ENCODE data around the gene PTPRN2.

The PTPRN2 gene

GRCh38 chr7:158028290-158028941, 559.2 kb downstream of the PTPRN2 start:
- DNase-seq (ENCODE audit: low read depth): no peak
- H3K4me3 ChIP-seq (ENCODE audit: low read depth, low read length): no peak overlapping the region
- TF ChIP-seq CTCF (conservative IDR thresholded peaks at IDR 0.05; ENCODE audit: low read depth, low read length): no peak

- no peak for DNase-seq (ENCODE audit: low read depth)
- no peak overlapping the region for H3K4me3 ChIP-seq (ENCODE audit: low read depth, low read length)
- TF ChIP-seq CTCF (conservative IDR thresholded peaks at IDR 0.05; ENCODE audit: low read depth, low read length): no peak
Measured at GRCh38 chr7:158027646-158028045, 560.0 kb downstream of the PTPRN2 start.

- no peak for DNase-seq (ENCODE audit: low read depth)
- no peak overlapping the region for H3K4me3 ChIP-seq (ENCODE audit: low read depth, low read length)
- no peak for TF ChIP-seq CTCF (conservative IDR thresholded peaks at IDR 0.05; ENCODE audit: low read depth, low read length)
Measured at GRCh38 chr7:158026636-158027265, 560.9 kb downstream of the PTPRN2 start.

GRCh38 chr7:158025686-158026600, 561.7 kb downstream of the PTPRN2 start:
- no peak for TF ChIP-seq CTCF (conservative IDR thresholded peaks at IDR 0.05; ENCODE audit: low read depth, low read length)
- H3K4me3 ChIP-seq (ENCODE audit: low read depth, low read length): no peak overlapping the region
- no peak for DNase-seq (ENCODE audit: low read depth)

GRCh38 chr7:158024881-158025280, 562.7 kb downstream of the PTPRN2 start:
- no peak overlapping the region for H3K4me3 ChIP-seq (ENCODE audit: low read depth, low read length)
- no peak for TF ChIP-seq CTCF (conservative IDR thresholded peaks at IDR 0.05; ENCODE audit: low read depth, low read length)
- DNase-seq (ENCODE audit: low read depth): no peak

GRCh38 chr7:158024351-158024715, 563.3 kb downstream of the PTPRN2 start:
- H3K4me3 ChIP-seq (ENCODE audit: low read depth, low read length): no peak overlapping the region
- DNase-seq (ENCODE audit: low read depth): no peak
- TF ChIP-seq CTCF (conservative IDR thresholded peaks at IDR 0.05; ENCODE audit: low read depth, low read length): no peak

Measured in choroid plexus epithelial cell (primary cell).